ENCODE measurements around the gene TIAM2.

Gene TIAM2

DNA sequence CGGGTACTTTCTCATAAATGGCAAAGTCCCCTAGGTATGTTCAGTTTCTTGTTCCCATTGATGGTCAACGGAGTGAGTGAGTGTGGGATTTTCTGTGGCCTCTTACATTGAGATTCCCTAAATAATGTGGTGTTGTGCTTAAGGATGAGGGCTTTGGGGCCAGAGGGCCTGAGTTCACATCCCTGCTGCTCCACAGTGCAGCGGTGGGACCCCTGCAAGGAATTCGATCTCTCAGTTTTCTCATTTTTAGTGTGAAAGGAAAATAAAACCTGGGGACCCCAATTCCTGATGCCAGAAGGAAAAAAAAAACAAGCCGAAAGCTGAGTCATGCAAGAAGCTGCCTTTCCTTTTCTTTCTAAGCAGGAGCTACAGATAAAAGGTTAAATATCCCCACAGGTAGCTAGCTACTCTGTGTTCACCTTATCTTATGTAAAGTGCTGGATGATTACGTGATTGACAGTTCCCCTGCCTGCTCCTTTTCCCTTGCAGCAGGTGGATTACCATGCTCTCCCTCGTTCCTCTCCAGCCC lies 148.5 kb downstream of the TIAM2 start:
- no peaks in the 10 kb centered on the region for H3K9me3 ChIP-seq
- H3K4me3 ChIP-seq (ENCODE audit: low read depth in 1 of 2, low read length in 1 of 2), result peak overlapping the region in 1 of 2 experiments; percentile 18
- TF ChIP-seq, protein P1, sequence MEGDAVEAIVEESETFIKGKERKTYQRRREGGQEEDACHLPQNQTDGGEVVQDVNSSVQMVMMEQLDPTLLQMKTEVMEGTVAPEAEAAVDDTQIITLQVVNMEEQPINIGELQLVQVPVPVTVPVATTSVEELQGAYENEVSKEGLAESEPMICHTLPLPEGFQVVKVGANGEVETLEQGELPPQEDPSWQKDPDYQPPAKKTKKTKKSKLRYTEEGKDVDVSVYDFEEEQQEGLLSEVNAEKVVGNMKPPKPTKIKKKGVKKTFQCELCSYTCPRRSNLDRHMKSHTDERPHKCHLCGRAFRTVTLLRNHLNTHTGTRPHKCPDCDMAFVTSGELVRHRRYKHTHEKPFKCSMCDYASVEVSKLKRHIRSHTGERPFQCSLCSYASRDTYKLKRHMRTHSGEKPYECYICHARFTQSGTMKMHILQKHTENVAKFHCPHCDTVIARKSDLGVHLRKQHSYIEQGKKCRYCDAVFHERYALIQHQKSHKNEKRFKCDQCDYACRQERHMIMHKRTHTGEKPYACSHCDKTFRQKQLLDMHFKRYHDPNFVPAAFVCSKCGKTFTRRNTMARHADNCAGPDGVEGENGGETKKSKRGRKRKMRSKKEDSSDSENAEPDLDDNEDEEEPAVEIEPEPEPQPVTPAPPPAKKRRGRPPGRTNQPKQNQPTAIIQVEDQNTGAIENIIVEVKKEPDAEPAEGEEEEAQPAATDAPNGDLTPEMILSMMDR (IDR thresholded peaks at IDR 0.05), result no peak
- no peaks in the 10 kb centered on the region for H3K36me3 ChIP-seq
- peaks cover 0 to 13% of the 10 kb centered on the region in 2 experiments for H3K4me1 ChIP-seq (ENCODE audit: control insufficient read depth in 1 of 2, insufficient read depth in 1 of 2, low read depth in 1 of 2, low read length in 1 of 2)
- no peaks in the 10 kb centered on the region for H3K27me3 ChIP-seq
- peak overlapping the region; percentile 13 for H3K27ac ChIP-seq

DNA sequence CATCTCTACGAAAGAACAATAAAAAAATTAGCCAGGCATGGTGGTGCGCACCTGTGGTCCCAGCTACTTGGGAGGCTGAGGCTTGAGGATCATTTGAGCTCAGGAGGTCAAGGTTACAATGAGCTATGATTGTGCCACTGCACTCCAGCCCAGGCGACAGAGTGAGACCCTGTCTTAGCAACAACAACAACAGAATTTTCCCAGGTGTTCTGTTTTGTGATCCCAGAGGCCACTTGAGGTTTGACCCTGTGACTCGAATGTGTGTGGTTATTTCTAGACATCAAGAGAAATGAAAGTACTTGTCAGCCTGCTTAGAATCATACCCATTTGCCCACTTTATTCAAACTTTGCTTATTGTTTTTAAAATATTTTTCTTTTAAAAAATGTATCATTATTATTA lies 151.1 kb downstream of the TIAM2 start:
- TF ChIP-seq, protein P1 (IDR thresholded peaks at IDR 0.05), result no peak
- Histone ChIP-seq H3K9me3 (no peaks in the 10 kb centered on the region), H3K4me3 (ENCODE audit: low read depth in 1 of 2, low read length in 1 of 2) (no peak overlapping the region), H3K27me3 (no peaks in the 10 kb centered on the region), H3K4me1 (ENCODE audit: control insufficient read depth in 1 of 2, insufficient read depth in 1 of 2, low read depth in 1 of 2, low read length in 1 of 2) (peaks cover 0 to 13% of the 10 kb centered on the region in 2 experiments), H3K27ac (no peak overlapping the region), H3K36me3 (no peaks in the 10 kb centered on the region)

DNA sequence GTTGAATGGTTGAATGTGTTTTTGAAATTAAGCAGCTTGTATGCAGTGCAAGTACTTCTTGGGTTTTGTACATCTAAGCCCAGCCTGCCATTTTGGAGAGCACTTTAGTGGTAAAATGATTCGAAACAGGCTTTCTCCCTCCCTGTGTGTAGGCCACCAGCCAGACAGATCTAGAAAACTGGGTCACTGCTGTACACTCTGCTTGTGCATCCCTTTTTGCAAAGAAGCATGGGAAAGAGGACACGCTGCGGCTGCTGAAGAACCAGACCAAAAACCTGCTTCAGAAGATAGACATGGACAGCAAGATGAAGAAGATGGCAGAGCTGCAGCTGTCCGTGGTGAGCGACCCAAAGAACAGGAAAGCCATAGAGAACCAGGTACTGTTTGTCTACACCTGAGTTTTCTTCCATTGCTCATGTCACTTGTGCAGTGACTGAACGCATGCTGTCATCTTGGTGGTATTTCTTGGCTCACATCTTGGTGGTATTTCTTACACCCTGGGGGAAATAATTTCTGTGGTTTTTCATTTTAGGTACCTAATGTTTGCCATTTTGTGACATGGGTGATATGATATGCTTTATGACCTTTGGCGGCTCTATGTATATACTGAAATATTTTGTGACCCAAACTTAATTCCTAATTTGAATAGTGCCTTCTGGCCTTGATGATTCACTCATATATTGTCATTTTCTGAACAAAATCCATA lies 153.0 kb downstream of the TIAM2 start:
- no peak overlapping the region for H3K27ac ChIP-seq
- no peaks in the 10 kb centered on the region for H3K9me3 ChIP-seq
- peaks cover 0 to 9% of the 10 kb centered on the region in 2 experiments for H3K4me1 ChIP-seq (ENCODE audit: control insufficient read depth in 1 of 2, insufficient read depth in 1 of 2, low read depth in 1 of 2, low read length in 1 of 2)
- H3K4me3 ChIP-seq (ENCODE audit: low read depth in 1 of 2, low read length in 1 of 2), result no peak overlapping the region
- TF ChIP-seq, protein P1 (IDR thresholded peaks at IDR 0.05), result no peak
- no peaks in the 10 kb centered on the region for H3K36me3 ChIP-seq
- no peaks in the 10 kb centered on the region for H3K27me3 ChIP-seq

DNA sequence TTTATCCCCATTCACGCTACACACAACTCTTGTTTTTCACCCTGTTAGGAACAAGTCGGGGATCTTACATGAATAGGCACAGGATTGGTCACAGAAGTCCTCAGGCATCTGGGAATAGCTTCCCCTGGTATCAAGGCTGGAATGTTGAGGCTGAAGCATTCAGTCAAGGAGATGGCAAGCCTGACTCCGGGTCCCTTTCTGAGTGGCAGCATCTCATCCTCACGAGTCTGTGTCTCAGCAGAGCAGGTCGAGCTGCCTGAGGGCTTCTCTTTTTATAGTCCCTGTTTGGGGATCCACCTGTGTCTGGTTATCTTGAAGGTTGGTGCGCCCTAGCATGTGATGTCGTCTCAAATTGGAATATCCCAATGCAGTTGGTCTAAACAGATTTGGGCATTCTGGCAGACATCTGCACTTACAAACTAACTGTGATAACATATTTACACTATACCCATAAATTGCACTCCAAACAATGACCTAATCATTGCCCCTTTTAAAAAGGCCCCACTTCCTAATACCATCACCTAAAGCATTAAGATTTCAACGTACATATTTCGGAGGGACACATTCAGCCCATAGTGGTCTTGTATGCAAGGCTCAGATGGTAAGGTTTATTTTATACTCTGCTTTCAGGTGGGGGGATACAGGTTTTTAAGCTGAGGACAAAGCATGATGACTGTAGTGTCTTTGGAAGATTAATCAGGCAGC lies 156.0 kb downstream of the TIAM2 start:
- Histone ChIP-seq H3K4me3 (ENCODE audit: low read depth in 1 of 2, low read length in 1 of 2) (no peak overlapping the region), H3K9me3 (no peaks in the 10 kb centered on the region), H3K36me3 (no peaks in the 10 kb centered on the region), H3K27me3 (no peaks in the 10 kb centered on the region), H3K27ac (no peak overlapping the region), H3K4me1 (ENCODE audit: control insufficient read depth in 1 of 2, insufficient read depth in 1 of 2, low read depth in 1 of 2, low read length in 1 of 2) (no peaks in the 10 kb centered on the region)
- TF ChIP-seq, protein P1 (IDR thresholded peaks at IDR 0.05), result no peak

DNA sequence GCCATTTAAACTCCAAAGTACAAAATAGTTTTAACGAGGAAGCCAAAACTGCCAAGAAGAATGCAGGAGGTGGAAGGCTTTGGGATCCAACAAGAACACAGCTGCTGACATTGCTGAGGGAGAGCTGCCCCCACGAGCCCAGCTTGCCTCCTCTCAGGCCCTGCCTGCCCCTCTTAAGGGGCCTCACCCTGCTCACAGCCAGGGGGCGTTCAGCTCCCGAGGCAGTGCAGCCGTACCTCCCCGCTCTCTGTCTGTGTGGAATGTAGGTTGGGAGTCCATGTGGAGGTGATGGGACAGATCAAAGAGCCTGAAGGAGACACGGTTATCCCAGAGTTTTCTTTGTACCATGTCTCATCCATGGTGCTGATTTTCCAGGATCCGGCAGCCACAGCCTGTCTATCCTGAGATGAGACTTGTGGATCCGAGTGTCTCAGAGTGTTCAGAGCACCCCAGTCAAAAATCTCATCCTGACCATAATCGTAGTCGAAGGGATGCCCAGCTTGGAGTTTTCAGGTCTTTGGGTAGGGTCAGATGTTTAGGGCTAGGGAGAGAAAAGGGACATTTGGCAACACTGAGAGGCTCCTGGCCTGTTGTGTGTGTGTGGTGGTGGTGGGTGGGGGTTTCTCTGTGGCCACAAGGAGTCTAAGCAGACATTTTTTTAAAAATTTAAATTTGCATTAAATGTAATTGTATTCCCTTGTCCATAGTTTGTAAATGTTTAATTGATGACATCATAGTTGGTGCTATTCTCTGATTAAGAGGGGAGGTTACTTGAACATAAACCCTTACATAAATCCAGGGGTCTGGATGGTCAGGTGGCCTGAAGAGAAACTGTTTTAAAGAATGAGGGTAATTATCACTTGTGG lies 157.3 kb downstream of the TIAM2 start:
- no peaks in the 10 kb centered on the region for H3K27me3 ChIP-seq
- H3K9me3 ChIP-seq, result no peaks in the 10 kb centered on the region
- no peaks in the 10 kb centered on the region for H3K36me3 ChIP-seq
- H3K27ac ChIP-seq, result no peak overlapping the region
- TF ChIP-seq, protein P1 (IDR thresholded peaks at IDR 0.05), result no peak
- H3K4me3 ChIP-seq (ENCODE audit: low read depth in 1 of 2, low read length in 1 of 2), result no peak overlapping the region
- H3K4me1 ChIP-seq (ENCODE audit: control insufficient read depth in 1 of 2, insufficient read depth in 1 of 2, low read depth in 1 of 2, low read length in 1 of 2), result no peaks in the 10 kb centered on the region

All from neutrophil (primary cell).